Esophagus squamous epithelium (tissue), 4 donors: ENCODE measurements around the gene RBFOX2.

Experiments used
- CTCF ChIP-seq, 6 experiments: fragments of 450-650 bp in 4 of 6; fragments of 200-600 bp in 2 of 6; sonication (generic) in 2 of 6; IDR thresholded peaks; one replicate each; pipeline ENCODE4 v1.5.1; 2016 to 2019; ENCODE audit warnings: antibody characterized with exemption in 6 of 6, mild to moderate bottlenecking in 4 of 6, moderate library complexity in 4 of 6
- POLR2A ChIP-seq, 4 donors: fragments of 450-650 bp; IDR thresholded peaks; one replicate each; pipeline ENCODE4 v1.6.1; 2017; ENCODE audit warnings: antibody characterized with exemption in 4 of 4, mild to moderate bottlenecking in 4 of 4, moderate library complexity in 3 of 4

GRCh38 chr22:35996596-35996995 is 32.0 kb downstream of the RBFOX2 start:
- TF ChIP-seq CTCF (IDR thresholded peaks at IDR 0.05) (no peak), POLR2A (IDR thresholded peaks at IDR 0.05) (no peak)
